Inflammatory macrophage (primary cell): ENCODE data around the gene NSMF.

Source experiments
- DNase-seq, 2 donors: peaks; one replicate each; pipeline ENCODE4 v3.0.0-alpha.2; 2020 to 2022
- total RNA-seq, 18 experiments: gene quantifications; one replicate each; lab custom pipeline; 2026; ENCODE audit warnings: mixed read lengths in 6 of 18, inconsistent platforms in 2 of 18; lab: John Stamatoyannopoulos, UW

Gene NSMF
- 4.2 to 11.5 (median 8.4) reads per million in 18 experiments for total RNA-seq

- peak; percentile 94 to 96 for DNase-seq
Observed at GRCh38 chr9:137459152-137459600, at the start of gene NSMF. NSMF (minus strand) TSS chr9:137459334; CDS start chr9:137459102, 232 bp downstream.

- DNase-seq, result no peak
Observed at GRCh38 chr9:137506702-137507171, 47.6 kb upstream of the NSMF start.

- no peak for DNase-seq
Observed at GRCh38 chr9:137506274-137506673, 47.1 kb upstream of the NSMF start.

- DNase-seq, result no peak
Observed at GRCh38 chr9:137505421-137506140, 46.4 kb upstream of the NSMF start.

- DNase-seq, result no peak
Observed at GRCh38 chr9:137504432-137504777, 45.3 kb upstream of the NSMF start.

GRCh38 chr9:137502008-137502911 lies 43.1 kb upstream of the NSMF start:
- no peak for DNase-seq

- DNase-seq, result no peak
Observed at GRCh38 chr9:137501457-137501856, 42.3 kb upstream of the NSMF start.

GRCh38 chr9:137500666-137501397 lies 41.7 kb upstream of the NSMF start:
- no peak for DNase-seq

GRCh38 chr9:137499858-137500661 lies 40.9 kb upstream of the NSMF start:
- DNase-seq, result no peak

- no peak for DNase-seq
Observed at GRCh38 chr9:137499416-137499815, 40.3 kb upstream of the NSMF start.

GRCh38 chr9:137498720-137499150 lies 39.6 kb upstream of the NSMF start:
- no peak for DNase-seq

- no peak for DNase-seq
Observed at GRCh38 chr9:137497921-137498719, 39.0 kb upstream of the NSMF start.

GRCh38 chr9:137496601-137497375 lies 37.7 kb upstream of the NSMF start:
- no peak for DNase-seq

GRCh38 chr9:137494550-137495351 lies 35.6 kb upstream of the NSMF start:
- DNase-seq, result no peak

- peak; percentile 69 to 74 for DNase-seq
Observed at GRCh38 chr9:137494104-137494544, 35.0 kb upstream of the NSMF start.

GRCh38 chr9:137493364-137494103 lies 34.4 kb upstream of the NSMF start:
- no peak for DNase-seq

GRCh38 chr9:137492464-137493363 lies 33.6 kb upstream of the NSMF start:
- no peak for DNase-seq
